Upper lobe of right lung (tissue), 1 donor: ENCODE data around the gene MED29. TPM values are rescaled to one million over a fixed set of nuclear protein-coding genes. Genes with fewer than 3 reads are reported as not detected.

ENCODE experiments used
- ATAC-seq: fragments of 200-7000 bp; cut with Tn5 transposase; one replicate; pipeline ENCODE4 v1.9.1; 2020; ENCODE audit warnings: mild to moderate bottlenecking, moderate library complexity
- DNase-seq: peaks from one replicate; pipeline ENCODE4 v3.0.0-alpha.2; 2020
- H3K27ac ChIP-seq: fragments of 200-600 bp; one replicate; pipeline ENCODE4 v1.8.0; 2022
- H3K27me3 ChIP-seq: fragments of 200-600 bp; one replicate; pipeline ENCODE4 v1.8.0; 2022; ENCODE audit warnings: mild to moderate bottlenecking
- H3K36me3 ChIP-seq: fragments of 200-600 bp; one replicate; pipeline ENCODE4 v1.8.0; 2022
- H3K4me1 ChIP-seq: fragments of 200-600 bp; one replicate; pipeline ENCODE4 v1.8.0; 2022
- H3K4me3 ChIP-seq: fragments of 200-600 bp; one replicate; pipeline ENCODE4 v1.8.0; 2022; ENCODE audit warnings: mild to moderate bottlenecking
- H3K9me3 ChIP-seq: fragments of 200-600 bp; one replicate; pipeline ENCODE4 v1.8.0; 2022
- intact Hi-C: fragments of 100-400 bp; cut with DNase I; formaldehyde crosslinking; loops from one replicate; pipeline ENCODE4 v1.11.0; 2022
- total RNA-seq: library from RNA; stranded (reverse); fragmentation: NEBNext Ultra II Directional; extraction: Animal tissue kit (Norgen Biotek cat#: 25700); gene quantifications from one replicate; pipeline ENCODE4 v1.2.1, GENCODE V29; 2021
- TF ChIP-seq, protein P1 (sequence below): fragments of 200-600 bp; IDR thresholded peaks from one replicate; pipeline ENCODE4 v1.8.0; 2022; ENCODE audit warnings: antibody characterized with exemption
- donor health status: DM: no; HTN: yes; CAD: no; lungs with severe emphysema.

Gene MED29
- total RNA-seq, 1 donor from 2014 or later, result 28.8 TPM

DNA sequence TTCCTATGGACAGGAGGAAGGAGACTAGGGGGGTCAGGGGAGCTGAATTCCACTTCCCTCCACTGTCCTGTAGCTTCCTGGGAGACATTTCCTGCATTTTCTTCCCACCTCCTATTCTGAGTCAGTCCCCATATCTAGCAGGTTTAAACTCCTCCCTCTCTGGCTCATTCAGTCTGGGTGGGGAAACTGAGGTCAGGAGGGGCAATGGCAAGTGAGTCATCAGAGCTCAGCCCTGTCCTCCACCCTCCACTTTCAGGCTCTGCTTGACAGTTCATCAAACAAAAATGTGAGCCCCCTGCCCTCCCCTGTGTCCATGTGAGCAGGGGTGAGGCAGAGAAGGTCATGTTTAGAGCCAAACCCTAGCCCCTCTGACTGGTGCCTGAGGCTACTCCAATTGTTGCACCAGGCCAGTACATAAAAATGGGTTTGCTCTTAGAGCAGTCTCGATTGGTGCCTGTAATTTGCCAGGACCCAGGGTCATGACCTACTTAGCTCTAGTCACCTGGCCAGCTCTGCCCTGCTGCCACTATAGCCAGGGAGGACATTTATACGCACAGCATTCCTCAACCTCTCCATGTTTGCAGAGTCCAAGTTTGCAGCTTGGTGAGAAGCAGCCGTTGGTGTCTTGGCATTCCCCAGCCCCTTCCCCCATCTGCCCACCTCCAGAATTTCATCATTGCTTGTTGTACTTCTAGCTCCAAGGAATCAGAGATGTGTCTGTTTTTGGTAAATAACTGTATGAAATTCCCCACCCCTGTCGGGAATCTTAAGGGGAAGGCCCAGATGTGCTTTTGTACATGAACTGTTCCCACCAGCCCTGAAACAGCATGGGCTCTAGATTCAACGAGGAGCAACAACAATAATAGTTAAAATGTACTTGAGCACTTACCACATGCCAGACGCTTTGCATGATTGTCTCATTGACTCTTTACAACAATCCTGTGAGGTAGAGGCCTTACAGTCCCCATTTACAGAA lies 28.2 kb upstream of the MED29 start:
- no peak overlapping the region for H3K4me3 ChIP-seq
- no peaks in the 10 kb centered on the region for H3K27me3 ChIP-seq
- no peaks in the 10 kb centered on the region for H3K9me3 ChIP-seq
- intact Hi-C loops, result no loop called here
- peak overlapping the region; percentile 17 for H3K27ac ChIP-seq
- TF ChIP-seq, protein P1, sequence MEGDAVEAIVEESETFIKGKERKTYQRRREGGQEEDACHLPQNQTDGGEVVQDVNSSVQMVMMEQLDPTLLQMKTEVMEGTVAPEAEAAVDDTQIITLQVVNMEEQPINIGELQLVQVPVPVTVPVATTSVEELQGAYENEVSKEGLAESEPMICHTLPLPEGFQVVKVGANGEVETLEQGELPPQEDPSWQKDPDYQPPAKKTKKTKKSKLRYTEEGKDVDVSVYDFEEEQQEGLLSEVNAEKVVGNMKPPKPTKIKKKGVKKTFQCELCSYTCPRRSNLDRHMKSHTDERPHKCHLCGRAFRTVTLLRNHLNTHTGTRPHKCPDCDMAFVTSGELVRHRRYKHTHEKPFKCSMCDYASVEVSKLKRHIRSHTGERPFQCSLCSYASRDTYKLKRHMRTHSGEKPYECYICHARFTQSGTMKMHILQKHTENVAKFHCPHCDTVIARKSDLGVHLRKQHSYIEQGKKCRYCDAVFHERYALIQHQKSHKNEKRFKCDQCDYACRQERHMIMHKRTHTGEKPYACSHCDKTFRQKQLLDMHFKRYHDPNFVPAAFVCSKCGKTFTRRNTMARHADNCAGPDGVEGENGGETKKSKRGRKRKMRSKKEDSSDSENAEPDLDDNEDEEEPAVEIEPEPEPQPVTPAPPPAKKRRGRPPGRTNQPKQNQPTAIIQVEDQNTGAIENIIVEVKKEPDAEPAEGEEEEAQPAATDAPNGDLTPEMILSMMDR, result no peak
- DNase-seq (peak; percentile 34), ATAC-seq (no peak)
- peaks cover 59% of the 10 kb centered on the region for H3K36me3 ChIP-seq
- peaks cover 8% of the 10 kb centered on the region for H3K4me1 ChIP-seq

DNA sequence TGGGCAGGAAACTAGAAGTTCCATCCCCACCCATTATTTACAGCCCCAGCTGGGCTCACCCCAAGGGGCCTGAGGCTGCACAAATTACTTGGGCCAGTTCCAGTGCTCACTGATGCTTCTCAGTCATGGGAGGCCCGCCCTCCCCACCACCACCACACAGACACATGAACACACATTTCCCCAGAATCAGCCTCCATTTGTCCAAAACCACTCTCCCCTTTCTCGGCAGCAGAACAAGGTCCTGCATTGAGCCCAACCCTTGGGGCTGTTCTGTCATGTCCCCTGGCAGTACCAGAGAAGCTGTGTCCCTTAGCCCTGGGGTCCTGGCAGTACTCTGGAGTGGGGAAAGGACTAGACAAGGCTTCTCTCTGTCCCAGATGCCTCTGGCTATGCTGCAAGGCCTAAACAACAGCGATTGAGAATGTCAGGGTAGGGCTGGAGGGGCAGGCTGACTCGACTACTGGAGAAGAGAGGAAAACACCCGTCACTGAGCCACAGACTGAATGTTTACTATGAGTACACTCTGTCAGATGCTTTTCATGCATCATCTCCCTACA lies 27.2 kb upstream of the MED29 start:
- no peak for ATAC-seq
- no peak overlapping the region for H3K4me3 ChIP-seq
- TF ChIP-seq, protein P1, result no peak
- no peaks in the 10 kb centered on the region for H3K9me3 ChIP-seq
- intact Hi-C loops, result no loop called here
- peak; percentile 40 for DNase-seq
- H3K4me1 ChIP-seq, result peaks cover 8% of the 10 kb centered on the region
- peaks cover 57% of the 10 kb centered on the region for H3K36me3 ChIP-seq
- H3K27me3 ChIP-seq, result no peaks in the 10 kb centered on the region
- no peak overlapping the region for H3K27ac ChIP-seq

DNA sequence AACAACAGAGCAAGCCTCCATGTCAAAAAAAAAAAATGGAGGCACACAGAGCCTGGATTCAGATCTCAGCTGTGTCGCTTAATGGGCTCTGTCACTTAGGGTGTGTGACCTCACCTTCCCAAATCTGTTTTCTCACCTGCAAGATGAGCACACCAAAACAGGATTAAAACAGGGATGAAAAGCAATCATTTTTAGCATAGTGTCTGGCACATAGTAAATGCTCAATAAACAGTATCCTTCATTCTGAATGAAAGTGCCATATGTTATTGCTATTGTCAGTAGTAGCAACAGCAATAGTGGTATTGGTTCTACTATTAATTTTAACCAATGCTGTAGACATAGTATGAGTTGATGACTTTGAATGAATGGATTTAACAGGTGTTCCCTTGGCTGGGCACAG lies 25.6 kb upstream of the MED29 start:
- no peak for DNase-seq
- Histone ChIP-seq H3K4me3 (no peak overlapping the region), H3K27ac (no peak overlapping the region), H3K27me3 (no peaks in the 10 kb centered on the region), H3K4me1 (peaks cover 8% of the 10 kb centered on the region), H3K9me3 (no peaks in the 10 kb centered on the region), H3K36me3 (peaks cover 56% of the 10 kb centered on the region)
- ATAC-seq, result no peak
- TF ChIP-seq, protein P1, result no peak
- intact Hi-C loops, result no loop called here

DNA sequence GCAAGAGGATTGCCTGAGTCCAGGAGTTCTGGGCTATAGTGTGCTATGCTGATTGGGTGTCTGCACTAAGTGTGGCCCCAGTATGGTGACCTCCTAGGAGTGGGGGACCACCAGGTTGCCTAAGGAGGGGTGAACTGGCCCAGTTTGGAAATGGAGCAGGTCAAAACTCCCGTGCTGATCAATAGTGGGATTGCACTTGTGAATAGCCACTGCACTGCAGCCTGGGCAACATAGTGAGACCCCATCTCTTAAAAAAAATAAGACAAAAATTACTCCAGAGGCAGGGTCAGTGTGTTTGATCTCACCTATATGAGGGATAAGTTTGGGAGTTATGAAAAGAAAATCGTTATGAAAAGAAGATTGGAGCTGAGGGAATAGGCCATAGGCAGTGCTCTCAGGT lies 22.0 kb upstream of the MED29 start:
- TF ChIP-seq, protein P1, result no peak
- intact Hi-C loops, result no loop called here
- peaks cover 52% of the 10 kb centered on the region for H3K36me3 ChIP-seq
- H3K4me3 ChIP-seq, result no peak overlapping the region
- no peaks in the 10 kb centered on the region for H3K9me3 ChIP-seq
- no peaks in the 10 kb centered on the region for H3K27me3 ChIP-seq
- H3K27ac ChIP-seq, result no peak overlapping the region
- DNase-seq, result no peak
- ATAC-seq, result no peak
- H3K4me1 ChIP-seq, result peaks cover 22% of the 10 kb centered on the region

DNA sequence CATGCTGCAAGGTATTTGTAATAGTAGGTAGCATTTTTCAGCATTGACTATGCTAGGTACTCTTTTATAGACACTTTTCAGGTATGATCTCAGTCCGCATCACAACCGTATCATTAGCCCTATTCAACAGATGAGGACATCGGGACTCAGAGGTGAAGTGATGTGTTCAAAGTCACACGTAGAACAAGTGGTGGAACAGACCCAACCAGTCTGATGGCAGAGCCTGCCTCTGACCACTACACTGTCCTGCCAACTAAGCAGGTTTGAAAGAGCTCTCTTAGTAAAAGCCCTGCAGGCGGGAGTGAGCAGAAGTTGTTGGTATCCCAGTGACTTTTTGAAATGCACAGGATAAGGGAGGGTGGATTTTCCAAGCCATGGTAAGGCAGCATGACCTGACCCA lies 20.4 kb upstream of the MED29 start:
- H3K27ac ChIP-seq, result peak overlapping the region; percentile 24
- H3K4me1 ChIP-seq, result peaks cover 22% of the 10 kb centered on the region
- intact Hi-C loops, result no loop called here
- ATAC-seq (no peak), DNase-seq (no peak)
- peaks cover 65% of the 10 kb centered on the region for H3K36me3 ChIP-seq
- no peaks in the 10 kb centered on the region for H3K9me3 ChIP-seq
- no peaks in the 10 kb centered on the region for H3K27me3 ChIP-seq
- no peak overlapping the region for H3K4me3 ChIP-seq
- TF ChIP-seq, protein P1, result no peak
